Hematopoietic multipotent progenitor cell treated with erythropoietin and hydrocortisone succinate and interleukin-3 and kit ligand, for 4 days (in vitro differentiated cells): ENCODE results near the gene FAM209A.
A peak's percentile ranks its signal among the peaks of the same experiment; 100 is the strongest.
"Not testable (repeated sequence)": the region's sequence is repeated elsewhere in the genome, so short reads cannot be mapped to it uniquely, and the experiment has no call there.

Source experiments
- DNase-seq: peaks from one replicate; pipeline ENCODE4 v3.0.0-alpha.2; 2015

Gene FAM209A, protein sequence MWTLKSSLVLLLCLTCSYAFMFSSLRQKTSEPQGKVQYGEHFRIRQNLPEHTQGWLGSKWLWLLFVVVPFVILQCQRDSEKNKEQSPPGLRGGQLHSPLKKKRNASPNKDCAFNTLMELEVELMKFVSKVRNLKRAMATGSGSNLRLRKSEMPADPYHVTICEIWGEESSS

DNA sequence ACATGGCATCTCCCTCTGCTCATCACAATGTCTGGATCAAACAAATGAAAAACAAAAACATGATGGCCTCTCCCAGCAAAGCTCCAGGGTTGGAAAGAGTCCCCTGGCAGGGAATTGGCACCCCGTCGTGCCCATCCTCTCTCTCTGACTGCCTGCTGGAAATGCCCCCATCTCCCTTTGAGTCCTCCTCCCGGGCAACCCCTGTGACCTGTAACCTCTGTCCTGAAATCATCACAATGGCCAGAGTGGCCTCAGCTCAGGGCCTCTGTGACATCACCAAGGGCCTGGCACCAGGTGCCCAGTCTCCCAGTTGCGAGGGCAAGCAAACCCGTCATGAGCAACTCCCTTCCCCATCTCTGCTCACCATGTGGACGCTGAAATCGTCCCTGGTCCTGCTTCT, at the start of gene FAM209A:
Gene FAM209A, plus strand, starts transcription at position 301 of the 400 bp plus-strand sequence. Its CDS starts 65 bp downstream, at position 366.
- DNase-seq: not testable (repeated sequence)

DNA sequence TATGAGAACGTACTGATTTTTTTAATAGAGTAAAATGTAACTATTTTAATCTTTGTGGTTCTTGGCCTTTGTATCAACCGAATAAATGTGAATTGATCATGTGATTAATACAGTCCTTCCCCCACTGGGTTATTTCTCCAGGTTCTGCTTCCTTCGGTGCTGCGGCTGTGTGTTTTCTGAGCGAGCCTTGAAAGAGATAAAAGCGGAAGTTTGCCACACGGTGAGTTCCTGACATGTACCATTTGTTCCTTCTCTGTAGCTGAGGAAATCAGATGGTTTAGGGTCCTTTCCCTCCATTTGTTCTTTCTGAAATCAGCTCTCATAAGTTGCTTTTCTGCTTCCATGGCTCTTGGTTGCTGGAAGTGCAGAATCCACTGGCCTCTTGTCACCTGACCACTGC, 40.6 kb upstream of the FAM209A start:
- peak; percentile 82 for DNase-seq

DNA sequence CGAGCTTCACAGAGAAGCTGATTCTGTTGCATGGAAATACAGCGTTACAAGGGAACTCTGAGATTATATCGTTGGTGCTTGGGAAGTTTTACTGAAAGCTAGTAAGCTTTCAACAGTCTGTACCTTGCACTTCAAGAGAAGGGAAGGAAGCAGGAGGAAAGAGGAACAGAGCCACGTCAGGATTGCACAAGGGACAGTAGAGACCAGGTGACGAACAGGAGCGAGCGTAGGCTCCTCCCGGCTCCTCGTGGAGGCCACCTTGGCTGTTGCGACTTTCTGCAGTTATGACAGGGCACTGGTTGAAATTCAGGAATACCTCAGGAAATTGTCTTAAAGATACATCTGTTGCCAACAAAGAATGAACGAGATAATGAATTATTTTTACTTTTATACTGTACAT, 37.3 kb upstream of the FAM209A start:
- peak; percentile 19 for DNase-seq

DNA sequence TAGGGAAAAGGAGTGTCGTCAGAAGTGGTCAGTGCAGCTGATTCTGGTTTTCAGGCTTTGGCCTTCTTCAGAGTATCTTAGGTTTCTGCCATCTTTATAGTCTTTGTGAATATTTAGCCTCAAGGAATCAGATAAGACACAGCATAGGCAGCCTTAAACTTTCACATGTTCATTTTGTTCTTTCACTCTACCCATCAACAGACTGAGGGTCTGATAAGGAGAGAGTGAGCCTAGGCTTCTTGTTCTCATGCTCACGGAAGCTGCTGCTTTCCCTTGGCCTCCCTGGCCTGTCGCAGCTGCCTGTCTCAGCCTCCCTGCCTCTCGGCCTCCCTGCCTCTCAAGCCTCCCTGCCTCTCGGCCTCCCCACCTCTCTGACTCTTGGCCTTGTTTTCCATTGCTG, 36.0 kb upstream of the FAM209A start:
- peak; percentile 38 for DNase-seq

DNA sequence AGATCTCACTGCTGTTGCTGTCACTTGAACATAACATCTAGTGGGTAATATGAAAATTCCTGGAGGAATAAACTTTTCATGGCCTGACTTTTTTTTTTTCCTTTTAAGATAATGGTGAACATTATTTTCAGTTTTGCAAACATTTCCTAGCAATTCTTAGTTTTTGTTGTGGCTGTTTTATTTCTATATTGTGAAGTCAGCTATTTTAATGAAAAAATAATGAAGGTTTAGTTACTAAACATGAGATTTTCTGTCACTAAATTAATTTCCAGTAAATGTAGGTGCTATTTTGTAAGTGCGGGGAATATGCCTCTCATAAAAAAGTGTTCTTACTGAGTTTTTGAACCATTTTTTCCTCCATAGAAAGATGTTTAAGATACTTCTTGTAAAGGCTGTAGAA, 23.4 kb upstream of the FAM209A start:
- DNase-seq: no peak

DNA sequence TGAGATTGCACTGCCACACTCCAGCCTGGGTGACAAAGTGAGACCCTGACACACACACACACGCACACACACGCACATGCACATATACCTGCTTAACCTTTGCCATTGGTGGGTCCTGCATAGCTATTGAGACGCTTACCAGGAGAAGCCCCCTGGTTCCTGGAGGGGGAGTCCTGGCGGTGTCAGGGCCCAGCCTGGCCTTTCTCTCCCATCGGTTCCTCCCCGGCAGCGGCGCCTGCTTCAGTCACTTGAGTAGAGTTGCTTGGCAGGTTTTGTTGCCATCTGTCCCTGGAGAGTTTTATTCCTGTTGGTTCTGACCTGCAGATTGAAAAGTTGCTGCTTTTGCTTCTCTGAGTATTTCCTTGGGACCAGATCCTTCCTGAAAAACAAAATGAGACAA, 20.6 kb upstream of the FAM209A start:
- no peak for DNase-seq

DNA sequence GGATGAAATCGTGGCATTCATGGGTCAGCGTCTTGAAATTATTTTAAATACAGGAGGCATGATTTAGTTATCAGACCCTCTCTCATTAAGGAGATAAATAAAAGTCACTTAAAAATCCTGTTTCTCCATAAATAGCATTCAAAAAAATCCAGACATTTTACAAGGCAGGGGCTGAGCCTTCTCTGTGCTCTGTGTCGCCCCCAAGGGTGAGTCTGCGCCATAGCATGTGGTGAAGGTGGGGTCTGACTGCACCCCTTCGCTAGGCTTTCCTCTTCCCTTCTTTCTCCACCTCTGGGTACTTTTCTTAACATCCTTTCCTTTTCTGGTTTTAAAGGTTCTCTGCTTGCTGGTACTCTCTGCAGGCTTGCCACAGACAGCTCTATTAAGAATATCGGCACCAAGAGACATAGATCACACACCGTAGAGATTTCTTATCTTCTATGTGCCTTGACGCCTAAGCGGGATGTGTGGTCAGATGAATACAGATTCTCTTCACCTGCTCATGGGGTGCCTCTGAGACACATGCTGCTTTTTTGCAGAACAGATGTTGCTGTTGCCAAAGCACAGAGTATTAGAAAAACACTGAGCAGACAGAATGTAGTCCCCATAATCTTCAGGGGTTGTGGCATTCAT, 20.1 kb upstream of the FAM209A start:
- peak; percentile 52 for DNase-seq

DNA sequence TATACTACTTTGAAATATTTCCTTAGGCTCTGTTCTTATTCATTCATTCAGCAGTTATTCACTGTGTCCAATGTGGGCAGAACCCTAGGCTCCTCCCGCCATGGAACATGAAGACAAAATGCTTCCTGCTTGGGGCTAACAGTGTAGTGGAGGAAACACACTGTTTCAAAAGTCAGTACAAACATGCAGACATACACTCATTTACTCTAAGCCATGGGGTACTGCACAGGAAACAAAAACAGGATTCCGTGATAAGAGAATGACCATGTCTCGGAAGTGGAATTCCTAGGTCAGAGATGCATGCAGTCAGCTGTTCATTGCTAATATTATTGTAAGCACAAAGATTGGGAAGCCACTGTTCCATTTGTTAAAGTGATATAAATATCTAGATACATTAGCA, 18.4 kb upstream of the FAM209A start:
- peak; percentile 26 for DNase-seq

DNA sequence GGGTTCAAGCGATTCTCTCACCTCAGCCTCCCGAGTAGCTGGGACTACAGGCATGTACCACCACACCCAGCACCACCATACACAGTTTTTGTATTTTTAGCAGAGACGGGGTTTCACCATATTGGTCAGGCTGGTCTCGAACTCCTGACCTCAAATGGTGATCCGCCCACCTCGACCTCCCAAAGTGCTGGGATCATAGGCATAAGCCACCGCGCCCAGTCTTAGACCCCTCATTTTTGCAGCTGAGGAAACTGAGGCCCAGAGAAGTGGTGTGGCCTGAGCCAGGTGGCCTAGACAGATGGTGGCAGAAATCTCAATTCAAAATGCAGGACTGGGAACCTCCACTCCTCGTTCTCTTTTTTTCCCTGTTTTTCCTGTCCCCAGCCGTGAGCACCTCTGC, 12.6 kb upstream of the FAM209A start:
- DNase-seq: no peak

DNA sequence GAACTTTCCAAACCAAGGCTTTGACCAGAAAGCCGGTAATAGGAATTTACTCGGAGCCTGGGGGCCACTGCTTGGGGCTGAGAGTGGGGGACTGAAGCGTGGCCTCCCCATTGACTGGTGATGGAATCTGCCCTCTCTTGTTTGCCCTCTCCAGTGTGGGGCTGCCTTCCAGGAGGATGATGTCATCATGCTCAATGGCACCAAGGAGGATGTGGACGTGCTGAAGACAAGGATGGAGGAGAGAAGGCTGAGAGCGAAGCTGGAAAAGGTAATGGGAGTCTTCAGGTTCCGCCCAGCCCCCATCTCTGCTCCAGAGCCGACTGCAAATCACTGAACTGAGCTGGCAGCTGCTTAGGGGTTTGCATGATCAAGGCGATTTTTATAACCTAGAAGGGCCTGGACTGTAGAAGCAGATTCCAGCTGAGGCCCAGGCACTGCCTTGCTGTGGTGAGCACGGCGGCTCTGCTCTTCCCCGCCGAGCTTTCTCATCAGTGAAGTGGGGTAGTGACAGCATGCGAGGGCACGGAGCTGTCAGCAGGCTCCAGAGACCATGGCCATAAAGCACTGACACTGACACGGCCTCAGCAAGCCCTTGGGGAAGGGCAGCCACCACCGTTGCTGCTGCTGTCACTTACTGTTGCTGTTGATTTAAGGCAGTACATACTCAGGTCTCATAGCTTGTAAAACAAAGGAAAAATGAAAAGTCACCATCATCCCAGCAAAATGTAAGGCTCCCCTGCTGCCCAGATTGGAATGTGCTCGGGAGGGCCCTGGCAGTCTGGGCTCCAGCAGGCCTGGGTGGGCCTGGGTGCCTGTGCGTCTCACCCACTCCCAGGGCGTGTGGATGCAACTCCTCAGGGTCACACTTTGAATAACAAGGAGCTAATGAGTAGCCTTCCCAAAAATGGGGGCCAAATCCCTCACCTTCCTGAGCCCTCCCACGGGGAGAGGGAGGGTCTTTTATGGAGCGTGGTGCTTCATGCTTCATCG, 11.1 kb upstream of the FAM209A start:
- DNase-seq: no peak

DNA sequence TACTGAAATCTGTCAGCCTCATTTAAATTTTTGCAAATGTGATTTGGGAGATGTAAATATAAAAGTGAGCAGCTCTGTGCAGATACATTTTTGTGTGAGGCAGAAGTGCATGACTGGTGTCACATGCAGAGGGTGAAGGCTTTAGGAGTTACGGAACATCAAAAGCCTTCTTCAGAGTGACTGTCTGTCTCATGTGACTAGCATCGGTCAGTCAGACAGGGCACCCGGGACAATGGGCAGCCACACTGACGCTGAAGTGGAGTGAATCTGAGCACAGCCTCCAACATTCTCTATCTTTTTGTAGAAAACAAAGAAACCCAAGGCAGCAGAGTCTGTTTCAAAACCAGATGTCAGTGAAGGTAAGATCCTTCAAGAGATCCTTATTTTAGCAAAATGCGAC, 7.9 kb upstream of the FAM209A start:
- DNase-seq: no peak

DNA sequence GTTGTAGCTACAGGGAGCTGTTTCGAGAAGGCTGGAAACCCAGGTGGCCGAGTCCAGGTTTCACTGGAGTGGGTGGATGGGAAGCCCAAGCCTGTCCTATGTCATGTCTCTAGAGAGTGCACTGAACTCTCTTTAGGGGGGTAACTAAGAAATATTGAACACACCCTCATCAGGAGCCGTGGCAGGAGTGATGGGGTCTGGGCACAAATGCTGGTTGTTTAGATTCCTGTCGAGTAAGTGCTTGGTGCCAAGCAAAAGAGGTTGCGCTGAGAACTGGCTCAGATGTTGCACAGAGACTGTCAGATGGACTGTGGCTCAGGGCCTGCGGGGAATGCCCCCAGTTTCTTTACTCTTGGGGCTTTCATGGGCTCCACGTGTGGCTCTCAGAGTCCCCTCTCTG, 7.3 kb upstream of the FAM209A start:
- DNase-seq: no peak

DNA sequence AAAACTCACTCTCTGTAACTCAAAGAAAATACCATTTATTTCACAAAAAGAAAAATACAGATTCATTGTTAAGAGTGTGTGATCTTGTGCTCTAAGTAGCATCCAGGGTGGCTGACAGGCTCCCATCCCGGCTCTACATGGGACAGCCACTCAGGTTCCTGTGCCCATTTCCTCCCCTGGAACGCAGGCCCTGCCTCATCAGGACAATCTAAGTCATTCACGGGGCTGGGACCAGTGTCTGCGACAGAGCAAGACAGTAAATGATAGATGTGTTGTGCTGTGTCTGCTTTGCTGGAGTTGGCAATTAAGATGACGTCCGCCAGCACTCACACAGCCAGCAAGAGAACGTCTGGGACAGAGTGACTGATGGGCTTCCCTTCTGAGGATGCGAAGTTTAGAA, 6.9 kb upstream of the FAM209A start:
- DNase-seq: no peak

DNA sequence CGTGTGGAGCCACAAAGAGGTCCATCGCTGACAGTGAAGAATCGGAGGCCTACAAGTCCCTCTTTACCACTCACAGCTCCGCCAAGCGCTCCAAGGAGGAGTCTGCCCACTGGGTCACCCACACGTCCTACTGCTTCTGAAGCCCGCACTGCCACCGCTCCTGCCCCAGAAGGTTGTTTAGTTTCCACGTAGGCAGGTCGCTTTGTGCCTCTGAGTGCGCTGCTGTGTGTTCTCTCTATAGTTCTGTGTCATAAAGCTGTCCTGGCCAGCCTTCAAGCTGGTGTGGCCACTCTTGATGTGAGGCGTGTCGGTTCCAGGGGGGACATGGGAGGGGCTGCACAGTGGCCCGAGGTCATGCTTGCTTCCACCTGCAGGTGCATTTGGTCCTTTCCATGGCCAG, 6.4 kb upstream of the FAM209A start:
- no peak for DNase-seq

DNA sequence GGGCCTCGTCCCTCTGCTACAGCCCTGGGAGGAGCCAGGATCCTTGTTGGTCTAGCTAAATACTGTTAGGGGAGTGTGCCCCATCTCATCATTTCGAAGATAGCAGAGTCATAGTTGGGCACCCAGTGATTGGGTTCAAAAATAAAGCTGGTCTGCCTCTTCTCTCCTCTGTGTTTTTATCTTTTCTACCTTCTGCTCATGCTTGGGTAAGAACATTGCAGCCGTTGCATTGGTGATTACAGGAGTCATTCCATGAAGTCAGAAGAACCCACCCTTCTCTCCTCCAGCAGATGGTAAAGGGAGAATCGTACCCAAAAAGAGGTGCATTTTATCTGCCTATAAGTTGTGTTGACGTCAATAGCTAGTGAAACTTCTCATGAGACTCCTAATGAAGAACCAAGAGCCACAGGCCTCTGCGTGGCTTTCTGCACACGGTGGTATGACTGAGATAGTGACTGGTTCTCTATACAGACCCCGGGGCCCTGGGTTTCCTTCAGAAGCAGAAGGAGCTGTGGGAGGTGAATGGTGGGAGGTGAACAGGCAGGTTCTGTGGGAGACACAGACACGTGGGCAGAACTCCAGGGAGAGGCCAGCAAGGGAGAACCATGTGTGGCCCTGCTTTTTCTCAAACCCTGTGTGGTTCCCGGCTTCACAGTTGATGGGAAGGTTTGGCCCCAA, 5.7 kb upstream of the FAM209A start:
- DNase-seq: peak; percentile 13

DNA sequence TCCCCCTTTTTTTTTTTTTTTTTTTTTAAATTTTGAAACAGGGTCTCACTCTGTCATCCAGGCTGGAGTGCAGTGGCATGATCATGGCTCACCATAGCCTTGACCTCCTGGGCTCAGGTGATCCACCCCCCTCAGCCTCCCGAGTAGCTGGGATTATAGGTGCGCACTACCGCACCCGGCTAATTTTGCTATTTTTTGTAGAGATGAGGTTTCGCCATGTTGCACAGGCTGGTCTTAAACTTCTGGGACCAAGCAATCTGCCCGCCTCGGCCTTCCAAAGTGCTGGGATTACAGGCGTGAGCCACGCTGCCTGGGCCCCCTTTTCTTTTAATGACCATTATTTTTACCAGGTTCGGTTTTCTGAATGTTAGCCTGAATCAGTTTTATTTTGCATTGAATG, 5.0 kb upstream of the FAM209A start:
- DNase-seq: no peak

DNA sequence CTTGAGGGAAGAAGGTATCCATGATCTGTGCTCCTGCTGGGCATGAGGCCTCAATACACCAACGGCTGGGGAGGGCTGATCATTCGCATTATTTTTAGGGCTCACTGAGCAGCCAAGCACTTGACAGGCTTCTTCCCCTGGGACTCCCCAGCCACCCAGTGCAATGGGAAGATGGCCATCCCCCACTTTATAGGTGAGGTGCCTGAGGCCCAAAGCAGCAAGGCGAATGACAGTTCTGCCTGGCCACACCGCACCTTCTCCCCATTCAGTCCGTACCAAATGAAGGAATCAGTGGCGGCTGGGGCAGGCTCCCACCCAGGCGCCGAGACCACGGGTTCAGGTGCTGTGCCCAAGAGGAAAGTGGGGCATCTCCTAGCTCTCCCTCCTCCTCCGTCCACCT, 4.4 kb upstream of the FAM209A start:
- DNase-seq: no peak

DNA sequence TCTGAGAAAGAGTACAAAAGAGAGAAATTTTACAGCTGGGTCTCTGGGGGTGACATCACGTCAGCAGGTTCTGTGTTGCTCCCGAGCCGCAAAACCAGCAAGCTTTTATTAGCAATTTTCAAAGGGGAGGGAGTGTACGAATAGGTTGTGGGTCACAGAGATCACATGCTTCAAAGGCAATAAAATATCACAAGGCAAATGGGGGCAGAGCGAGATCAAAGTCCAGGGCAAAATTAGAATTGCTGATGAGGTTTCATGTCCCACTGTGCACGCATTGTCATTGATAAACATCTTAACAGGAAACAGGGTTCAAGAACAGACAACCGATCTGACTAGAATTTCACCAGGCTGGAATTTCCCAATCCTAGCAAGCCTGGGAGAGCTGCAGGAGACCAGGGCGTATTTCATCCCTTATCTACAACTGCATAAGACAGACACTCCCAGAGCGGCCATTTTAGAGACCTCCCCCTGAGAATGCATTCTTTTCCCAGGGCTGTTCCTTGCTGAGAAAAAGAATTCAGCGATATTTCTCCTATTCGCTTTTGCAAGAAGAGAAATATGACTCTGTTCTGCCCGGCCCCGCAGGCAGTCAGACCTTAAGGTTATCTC, 3.7 kb upstream of the FAM209A start:
- DNase-seq: not testable (repeated sequence)

DNA sequence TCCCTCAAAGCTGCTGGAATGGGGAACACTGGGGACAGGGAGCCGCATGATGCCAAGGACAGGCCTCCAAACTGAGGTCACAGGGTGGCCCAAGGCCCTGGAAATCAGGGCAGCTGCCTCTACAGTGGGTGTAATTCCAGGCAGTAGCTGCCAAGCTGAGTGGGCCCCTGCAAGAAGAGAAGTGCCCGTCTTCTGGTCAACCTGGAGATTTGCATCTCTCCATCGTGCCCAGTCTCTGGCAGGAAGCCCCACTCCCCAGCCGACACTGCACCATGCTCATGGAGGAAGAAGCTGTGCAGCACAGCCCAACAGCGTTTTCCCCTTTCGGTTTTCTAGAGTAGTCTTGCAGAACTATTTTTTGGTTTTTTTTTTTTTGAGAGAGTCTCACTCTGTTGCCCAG, 2.2 kb upstream of the FAM209A start:
- DNase-seq: no peak

DNA sequence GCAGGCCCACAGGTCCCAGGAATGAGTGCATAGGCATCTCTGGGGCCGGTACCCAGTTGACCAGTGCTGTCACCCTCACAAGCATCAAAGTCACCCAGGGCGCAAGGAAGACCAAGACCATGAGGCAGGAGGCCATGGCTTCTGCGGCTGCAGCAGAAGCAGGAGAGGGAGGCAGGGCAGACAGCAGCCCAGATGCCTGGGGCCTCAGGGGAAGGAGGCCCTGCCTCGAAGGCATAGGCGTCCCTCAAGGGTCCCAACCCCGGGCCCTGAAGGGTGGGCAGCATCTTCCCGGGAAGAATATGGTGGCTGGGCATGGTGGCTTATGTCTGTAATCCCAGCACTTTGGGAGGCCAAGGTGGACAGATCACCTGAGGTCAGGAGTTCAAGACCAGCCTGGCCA, 3.0 kb downstream of the FAM209A start:
- DNase-seq: no peak

DNA sequence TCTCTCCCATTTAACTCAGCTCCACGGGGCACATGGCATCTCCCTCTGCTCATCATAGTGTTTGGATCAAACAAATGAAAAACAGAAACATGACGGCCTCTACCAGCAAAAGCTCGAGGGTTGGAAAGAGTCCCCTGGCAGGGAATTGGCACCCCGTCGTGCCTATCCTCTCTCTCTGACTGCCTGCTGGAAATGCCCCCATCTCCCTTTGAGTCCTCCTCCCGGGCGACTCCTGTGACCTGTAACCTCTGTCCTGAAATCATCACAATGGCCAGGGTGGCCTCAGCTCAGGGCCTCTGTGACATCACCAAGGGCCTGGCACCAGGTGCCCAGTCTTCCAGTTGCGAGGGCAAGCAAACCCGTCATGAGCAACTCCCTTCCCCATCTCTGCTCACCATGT, 8.4 kb downstream of the FAM209A start, which contains the start of gene FAM209B:
Gene FAM209B, plus strand, starts transcription at position 301 of the 400 bp plus-strand sequence. Its CDS starts 96 bp downstream, at position 397.
- DNase-seq: not testable (repeated sequence)

DNA sequence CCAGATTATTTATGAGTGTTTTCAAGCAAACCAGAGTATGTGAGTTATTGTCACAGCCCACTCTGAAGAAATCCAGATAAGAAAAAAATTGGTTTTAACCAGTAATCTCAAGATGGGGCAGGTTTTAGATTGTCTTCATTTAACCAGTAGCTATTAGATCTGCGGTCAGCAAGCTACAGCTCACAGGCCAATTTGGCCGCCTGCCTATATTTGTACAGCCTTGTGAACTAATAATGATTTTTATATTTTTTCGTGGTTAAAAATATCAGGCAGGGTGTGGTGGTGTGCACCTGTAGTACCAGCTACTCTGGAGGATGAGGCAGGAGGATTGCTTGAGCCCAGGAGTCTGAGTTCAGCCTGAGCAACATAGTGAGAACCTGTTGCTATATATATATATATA, 13.5 kb downstream of the FAM209A start:
- no peak for DNase-seq

DNA sequence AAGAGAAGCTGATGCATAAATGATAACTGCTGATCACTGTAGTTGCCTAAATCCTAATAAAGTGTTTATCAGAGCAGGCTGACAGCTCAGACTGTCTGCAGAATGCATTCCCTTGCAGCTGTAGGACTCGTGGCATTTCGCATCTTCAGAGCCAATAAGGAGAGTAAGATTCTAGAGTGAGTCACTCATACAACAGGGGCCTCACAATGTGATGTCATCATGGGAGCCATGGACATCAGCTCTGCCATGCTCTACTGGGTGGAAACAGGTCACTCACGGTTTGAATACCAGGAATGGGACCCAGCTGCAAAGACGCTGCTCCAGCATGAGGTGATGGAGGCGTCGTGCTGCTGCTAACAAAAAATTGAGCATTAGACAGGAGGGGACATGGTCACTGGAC, 15.9 kb downstream of the FAM209A start:
- no peak for DNase-seq
